ENCODE results near the gene SOAT2.
A peak's percentile ranks its signal among the peaks of the same experiment; 100 is the strongest.

SOAT2 gene, protein sequence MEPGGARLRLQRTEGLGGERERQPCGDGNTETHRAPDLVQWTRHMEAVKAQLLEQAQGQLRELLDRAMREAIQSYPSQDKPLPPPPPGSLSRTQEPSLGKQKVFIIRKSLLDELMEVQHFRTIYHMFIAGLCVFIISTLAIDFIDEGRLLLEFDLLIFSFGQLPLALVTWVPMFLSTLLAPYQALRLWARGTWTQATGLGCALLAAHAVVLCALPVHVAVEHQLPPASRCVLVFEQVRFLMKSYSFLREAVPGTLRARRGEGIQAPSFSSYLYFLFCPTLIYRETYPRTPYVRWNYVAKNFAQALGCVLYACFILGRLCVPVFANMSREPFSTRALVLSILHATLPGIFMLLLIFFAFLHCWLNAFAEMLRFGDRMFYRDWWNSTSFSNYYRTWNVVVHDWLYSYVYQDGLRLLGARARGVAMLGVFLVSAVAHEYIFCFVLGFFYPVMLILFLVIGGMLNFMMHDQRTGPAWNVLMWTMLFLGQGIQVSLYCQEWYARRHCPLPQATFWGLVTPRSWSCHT

DNA sequence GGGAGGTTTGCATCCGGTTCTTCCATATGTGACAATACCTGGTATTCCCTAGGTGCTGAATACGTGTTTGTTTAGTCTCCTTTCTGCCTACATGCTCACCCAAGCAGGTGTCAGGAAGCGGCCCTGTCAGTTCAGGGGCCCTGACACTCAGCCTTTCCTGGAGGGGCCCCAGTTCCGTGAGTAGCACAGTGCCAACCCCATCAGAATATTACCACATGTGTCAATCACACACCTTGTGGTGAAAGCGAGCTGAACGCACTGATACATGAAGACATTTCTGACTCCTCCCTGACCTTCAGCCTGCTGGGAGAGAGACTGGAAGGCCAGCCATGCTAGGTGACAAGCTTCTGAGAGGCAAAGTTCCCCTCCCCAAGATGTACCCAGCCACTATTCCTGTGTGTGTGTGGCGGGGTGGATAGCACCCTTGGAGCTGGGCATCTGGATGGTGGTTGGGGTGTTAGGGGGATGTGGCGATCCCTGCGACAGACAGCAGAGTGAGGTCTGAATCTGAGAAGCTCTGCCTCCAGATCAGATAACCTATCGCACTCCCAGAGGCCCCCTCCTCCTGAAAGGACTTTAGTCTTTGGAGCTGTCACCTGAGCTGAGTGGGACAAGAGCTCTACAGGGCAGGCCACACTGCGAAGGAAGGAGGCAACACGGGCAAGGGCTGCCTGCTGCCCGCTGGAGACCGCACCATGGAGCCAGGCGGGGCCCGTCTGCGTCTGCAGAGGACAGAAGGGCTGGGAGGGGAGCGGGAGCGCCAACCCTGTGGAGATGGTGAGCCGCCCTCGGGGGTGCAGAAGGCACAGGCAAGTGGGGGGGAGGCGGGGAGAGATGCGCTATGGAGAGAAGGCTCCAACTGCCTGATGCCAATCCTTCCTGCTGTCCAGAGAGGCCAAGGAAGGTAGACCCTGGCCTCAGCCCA is at the start of gene SOAT2:
Gene SOAT2 (plus strand): TSS at position 604 of the 925 bp plus-strand sequence. CDS start 92 bp downstream, at position 696.
- DNase-seq = no peak

DNA sequence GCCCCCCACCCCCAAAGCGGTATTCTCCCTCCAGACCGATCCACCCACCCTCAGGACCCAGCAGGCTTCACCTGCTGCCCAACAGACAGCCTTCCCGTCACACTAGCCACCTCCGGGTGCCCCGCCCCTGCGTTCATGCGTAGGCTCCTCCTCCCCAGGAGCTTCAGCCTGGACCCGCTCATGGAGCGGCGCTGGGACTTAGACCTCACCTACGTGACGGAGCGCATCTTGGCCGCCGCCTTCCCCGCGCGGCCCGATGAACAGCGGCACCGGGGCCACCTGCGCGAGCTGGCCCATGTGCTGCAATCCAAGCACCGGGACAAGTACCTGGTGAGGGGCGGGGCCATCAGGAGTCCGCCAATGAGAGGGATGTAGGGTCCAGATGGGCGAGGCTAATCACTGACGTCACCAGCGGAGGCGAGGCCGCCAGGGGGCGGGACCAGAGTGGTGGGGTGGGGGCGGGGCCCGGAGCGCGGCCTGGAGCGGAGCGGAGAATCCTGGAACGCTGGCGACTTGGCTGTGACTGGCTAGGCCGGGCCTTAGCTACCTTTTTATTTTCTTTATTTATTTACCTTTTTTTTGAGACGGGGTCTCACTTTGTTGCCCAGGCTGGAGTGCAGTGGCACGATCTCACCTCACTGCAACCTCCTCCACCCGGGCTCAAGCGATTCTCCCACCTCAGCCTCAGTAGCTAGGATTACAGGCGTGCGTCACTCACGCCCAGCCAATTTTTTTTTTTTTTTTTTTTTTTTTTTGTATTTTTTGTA is 49.0 kb upstream of the SOAT2 start:
- DNase-seq = peak; percentile 90 to 93

DNA sequence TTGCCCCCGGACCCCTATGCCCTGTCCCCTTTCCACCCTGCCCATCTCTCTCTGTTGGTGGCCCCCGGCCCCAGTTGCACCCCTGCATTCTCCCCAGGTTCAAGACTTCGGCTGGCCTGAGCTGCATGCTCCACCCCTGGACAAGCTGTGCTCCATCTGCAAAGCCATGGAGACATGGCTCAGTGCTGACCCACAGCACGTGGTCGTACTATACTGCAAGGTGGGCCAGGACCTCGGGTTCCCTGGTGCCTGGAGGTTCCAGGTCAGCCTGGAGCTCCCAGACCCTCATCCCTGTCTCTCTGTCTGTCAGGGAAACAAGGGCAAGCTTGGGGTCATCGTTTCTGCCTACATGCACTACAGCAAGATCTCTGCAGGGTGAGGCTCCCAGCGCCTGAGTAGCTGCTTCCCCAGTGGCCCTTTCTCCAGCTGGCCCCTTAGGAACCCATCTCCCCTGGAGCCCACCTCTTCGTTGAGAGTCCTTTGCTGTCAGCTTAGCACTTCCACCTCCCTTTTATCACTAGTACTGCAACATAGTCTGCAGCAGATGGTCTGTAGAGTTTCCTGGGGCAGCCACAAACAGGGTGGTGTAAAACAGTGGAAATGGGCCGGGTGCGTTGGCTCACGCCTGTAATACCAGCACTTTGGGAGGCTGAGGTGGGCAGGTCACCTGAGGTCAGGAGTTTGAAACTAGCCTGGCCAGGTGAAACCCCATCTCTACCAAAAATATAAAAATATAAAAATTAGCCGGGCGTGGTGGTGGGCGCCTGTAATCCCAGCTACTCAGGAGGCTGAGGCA is 47.6 kb upstream of the SOAT2 start:
- DNase-seq = no peak

DNA sequence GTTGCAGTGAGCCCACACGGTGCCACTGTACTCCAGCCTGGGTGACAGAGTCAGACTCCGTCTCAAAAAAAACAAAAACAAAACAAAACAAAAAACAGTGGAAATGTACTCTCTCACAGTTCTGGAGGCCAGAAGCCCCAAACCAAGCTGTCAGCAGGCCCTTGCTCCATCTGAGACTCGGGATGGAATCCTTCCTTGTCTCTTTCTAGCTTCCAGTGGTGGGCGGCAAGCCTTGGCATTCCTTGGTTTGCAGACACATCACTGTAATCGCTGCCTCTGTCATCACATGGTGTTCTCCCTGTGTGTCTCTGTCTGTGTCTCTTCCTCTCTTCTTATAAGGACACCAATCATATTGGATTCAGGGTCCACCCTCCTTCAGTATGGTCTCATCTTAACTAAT is 47.0 kb upstream of the SOAT2 start:
- no peak for DNase-seq

DNA sequence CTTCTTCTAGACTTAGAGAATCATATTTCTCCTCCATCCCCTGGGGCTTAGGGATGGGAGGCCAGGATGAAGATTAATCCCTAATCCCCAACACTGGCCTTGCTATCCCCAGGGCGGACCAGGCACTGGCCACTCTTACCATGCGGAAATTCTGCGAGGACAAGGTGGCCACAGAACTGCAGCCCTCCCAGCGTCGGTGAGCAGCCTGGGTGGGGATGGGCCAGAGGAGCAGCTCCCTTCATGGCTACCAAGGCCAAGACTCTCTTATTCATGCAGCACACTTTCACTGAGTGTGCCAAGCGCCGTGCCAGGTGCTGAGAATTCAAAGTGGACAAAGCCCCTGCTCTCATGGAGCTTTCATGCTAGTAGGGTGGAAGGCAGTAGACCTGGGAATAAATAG is 46.4 kb upstream of the SOAT2 start:
- no peak for DNase-seq

DNA sequence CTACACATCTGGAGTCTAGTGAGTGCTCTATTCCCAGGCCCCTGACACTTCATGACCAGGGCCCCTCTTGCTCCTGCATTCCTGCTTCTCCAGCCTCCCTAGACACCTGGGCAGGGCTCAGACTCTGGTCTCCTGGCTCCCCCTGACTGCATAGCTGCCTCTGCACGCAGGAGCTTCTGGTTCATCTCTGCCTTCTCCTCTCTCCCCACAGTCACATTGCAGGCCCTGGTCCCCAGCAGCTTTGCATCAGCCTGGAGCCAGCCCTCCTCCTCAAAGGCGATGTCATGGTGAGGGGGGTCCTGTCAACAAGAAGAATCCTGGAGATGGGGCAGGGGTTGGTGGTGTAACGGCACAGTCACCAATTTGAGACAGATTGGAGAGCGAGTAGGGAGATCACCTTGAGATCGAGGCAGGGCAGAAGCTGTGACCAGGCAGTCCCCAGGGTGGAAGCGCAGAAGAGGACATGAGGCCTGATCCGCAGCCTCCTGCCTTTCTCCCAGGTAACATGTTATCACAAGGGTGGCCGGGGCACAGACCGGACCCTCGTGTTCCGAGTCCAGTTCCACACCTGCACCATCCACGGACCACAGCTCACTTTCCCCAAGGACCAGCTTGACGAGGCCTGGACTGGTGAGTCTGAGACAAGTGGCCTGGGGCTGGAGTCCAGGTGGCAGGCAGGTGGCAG is 45.3 kb upstream of the SOAT2 start:
- no peak for DNase-seq

DNA sequence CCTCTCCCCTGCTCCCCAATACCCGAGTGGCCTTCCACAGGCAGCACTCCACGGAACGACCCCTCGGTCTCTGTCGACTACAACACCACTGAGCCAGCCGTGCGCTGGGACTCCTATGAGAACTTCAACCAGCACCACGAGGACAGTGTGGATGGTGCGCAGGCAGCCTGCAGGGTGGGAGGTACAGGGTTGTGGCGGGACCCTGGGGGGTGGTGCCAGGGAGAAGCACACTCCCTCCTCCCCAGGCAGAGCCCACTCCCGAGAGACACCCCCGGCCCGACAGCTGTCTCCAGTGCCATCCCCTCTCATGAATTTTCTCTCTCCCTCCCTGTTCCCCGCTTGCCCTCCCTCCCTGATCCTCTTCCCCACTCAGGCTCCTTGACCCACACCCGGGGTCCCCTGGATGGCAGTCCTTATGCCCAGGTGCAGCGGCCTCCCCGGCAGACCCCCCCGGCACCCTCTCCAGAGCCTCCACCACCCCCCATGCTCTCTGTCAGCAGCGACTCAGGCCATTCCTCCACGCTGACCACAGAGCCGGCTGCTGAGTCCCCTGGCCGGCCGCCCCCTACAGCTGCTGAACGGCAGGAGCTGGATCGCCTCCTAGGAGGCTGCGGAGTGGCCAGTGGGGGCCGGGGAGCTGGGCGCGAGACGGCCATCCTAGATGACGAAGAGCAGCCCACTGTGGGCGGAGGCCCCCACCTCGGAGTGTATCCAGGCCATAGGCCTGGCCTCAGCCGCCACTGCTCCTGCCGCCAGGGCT is 44.4 kb upstream of the SOAT2 start:
- DNase-seq = no peak

DNA sequence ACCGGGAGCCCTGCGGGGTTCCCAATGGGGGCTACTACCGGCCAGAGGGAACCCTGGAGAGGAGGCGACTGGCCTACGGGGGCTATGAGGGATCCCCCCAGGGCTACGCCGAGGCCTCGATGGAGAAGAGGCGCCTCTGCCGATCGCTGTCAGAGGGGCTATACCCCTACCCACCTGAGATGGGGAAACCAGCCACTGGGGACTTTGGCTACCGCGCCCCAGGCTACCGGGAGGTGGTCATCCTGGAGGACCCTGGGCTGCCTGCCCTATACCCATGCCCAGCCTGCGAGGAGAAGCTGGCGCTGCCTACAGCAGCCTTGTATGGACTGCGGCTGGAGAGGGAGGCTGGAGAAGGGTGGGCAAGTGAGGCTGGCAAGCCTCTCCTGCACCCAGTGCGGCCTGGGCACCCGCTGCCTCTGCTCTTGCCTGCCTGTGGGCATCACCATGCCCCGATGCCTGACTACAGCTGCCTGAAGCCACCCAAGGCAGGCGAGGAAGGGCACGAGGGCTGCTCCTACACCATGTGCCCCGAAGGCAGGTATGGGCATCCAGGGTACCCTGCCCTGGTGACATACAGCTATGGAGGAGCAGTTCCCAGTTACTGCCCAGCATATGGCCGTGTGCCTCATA is 43.7 kb upstream of the SOAT2 start:
- no peak for DNase-seq

DNA sequence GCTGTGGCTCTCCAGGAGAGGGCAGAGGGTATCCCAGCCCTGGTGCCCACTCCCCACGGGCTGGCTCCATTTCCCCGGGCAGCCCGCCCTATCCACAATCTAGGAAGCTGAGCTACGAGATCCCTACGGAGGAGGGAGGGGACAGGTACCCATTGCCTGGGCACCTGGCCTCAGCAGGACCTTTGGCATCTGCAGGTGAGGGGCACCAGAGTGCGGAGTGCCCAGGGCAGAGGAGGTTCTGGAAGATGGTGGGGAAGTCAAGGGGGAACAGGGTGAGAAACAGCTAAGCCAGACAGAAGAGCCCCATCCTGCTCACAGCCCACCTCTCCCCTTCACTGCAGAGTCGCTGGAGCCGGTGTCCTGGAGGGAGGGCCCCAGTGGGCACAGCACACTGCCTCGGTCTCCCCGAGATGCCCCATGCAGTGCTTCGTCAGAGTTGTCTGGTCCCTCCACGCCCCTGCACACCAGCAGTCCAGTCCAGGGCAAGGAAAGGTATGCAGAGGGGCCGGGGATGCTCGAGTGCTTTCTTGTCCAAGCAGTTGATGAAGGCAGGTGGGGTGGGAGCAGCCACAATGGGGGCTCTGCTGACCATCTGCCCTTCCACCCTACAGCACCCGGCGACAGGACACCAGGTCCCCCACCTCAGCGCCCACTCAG is 43.1 kb upstream of the SOAT2 start:
- DNase-seq = no peak

DNA sequence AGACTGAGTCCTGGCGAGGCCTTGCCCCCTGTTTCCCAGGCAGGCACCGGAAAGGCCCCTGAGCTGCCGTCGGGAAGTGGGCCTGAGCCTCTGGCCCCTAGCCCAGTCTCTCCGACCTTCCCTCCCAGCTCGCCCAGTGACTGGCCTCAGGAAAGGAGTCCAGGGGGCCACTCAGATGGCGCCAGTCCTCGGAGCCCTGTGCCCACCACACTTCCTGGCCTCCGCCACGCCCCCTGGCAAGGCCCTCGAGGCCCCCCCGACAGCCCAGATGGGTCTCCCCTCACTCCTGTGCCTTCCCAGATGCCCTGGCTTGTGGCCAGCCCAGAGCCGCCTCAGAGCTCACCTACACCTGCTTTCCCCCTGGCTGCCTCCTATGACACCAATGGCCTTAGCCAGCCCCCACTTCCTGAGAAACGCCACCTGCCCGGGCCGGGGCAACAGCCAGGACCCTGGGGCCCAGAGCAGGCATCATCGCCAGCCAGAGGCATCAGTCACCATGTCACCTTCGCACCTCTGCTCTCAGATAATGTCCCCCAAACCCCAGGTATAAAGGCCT is 42.5 kb upstream of the SOAT2 start:
- DNase-seq = no peak

DNA sequence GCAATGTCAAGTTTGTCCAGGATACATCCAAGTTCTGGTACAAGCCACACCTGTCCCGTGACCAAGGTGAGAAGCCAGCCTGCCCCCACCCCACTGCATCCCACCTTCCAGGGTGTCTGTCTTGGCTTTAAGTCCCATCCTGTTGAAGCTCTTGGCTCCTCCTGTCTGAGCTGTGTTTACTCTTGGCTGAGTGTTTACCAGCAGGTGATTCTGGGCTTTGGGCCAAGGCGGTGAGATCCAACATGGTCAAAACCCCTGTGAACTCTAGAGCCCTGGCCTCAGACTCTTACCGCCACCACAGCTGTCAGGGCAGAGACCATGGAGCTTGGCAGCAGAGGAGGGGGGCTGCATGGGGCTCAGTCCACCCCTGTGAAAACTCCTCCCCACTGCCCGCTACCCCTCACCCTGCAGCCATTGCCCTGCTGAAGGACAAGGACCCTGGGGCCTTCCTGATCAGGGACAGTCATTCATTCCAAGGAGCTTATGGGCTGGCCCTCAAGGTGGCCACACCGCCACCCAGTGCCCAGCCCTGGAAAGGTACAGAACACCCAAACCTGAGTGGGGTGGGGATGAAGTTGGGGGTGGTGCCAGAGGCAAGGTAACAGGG is 41.8 kb upstream of the SOAT2 start:
- no peak for DNase-seq

DNA sequence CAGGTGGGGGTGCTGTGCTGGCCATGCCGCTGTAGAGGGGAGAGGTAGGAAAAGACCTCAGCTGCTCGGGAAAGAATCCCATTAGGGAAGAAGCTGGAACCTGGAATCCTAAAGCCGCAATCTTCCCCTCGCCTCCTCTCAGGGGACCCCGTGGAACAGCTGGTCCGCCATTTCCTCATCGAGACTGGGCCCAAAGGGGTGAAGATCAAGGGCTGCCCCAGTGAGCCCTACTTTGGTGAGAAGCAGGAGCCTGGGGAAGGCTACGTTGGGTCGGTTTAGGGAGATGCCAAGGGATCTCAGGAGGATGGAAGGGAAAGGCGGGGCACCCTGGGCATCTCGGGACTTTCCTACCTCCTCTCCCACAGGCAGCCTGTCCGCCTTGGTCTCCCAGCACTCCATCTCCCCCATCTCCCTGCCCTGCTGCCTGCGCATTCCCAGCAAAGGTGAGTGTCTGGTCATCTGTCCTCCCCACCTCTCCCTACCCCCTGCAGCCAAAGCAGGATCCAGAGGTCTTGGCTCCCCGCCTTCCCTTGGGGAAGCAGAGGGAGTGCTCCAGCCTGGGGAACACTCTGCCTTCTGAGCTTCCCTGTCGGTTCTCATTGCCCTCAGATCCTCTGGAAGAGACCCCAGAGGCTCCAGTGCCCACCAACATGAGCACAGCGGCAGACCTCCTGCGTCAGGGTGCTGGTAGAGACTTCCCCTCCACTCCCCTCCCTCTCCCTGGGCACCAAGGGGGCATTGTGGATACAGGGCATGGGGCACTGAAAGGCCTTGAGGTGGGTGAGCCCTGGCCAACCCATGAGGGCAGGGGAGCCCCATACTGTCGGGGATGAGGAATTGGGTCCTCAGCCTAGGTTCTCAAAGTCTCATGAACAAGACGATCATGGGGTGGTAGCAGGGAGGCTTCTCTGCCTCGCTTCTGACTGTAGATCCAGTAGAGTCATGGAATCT is 41.0 kb upstream of the SOAT2 start:
- DNase-seq = no peak

DNA sequence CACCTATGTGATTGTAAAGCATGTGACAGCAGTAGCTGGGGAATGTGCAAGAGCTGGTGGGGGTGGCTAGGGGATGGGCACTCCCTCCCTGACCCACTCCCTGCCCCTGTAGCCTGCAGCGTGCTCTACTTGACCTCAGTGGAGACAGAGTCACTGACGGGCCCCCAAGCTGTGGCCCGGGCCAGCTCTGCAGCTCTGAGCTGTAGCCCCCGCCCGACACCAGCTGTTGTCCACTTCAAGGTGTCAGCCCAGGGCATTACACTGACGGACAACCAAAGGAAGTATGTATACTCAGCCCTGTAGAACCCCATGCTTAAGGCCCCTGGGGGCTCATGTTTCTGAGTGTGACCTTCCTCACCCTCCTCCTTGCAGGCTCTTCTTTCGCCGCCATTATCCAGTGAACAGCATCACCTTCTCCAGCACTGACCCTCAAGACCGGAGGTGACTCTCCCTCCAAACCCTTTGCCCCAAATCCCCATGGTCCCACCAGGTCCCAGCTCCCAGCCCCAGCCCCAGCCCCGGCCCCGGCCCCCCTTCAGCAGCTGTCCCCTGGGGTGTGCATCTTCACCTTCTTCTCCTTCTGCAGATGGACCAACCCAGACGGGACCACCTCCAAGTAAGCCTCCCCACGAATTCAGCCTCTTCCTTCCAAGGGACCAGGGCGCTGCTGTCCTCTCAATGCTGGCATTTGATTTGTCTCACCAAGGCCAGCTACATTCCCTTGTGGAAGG is 40.1 kb upstream of the SOAT2 start:
- no peak for DNase-seq

DNA sequence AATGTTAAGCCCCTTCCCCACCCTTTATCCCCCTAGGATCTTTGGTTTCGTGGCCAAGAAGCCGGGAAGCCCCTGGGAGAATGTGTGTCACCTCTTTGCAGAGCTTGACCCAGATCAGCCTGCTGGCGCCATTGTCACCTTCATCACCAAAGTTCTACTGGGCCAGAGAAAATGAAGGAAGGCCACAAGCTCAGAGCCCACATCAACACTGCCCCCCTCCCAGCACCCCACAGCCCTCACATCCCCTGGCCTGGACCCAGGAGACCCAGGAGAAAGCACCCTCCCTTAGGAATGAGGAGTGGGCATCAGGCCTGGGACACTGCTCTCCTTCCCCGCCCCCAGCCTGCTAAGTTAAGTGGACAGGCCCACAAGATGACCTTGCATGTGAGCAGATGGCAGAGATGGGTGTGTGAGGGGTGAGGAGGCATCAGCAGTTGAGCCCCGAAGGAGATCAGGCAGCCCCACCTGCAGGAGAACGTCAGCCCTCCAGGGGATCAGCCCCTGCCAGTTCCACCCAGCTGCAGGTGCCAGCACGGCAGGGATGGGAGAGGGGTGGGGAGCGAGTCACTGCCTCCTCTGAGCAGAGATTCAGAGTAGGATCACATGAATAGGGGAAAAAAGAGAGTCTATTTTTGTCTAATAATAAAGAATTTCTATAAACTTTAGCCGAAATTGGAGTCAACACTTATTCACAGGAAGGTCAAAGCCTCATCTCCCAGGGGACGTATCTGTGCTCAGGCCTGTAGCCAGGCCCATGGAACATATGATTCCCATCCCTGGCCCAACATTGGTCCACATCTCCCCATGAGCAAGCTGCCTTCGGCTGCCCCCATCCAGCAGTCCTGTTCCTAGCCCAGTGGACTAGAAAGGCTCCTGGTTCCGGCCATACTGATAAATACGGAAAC is 39.3 kb upstream of the SOAT2 start:
- DNase-seq = no peak

DNA sequence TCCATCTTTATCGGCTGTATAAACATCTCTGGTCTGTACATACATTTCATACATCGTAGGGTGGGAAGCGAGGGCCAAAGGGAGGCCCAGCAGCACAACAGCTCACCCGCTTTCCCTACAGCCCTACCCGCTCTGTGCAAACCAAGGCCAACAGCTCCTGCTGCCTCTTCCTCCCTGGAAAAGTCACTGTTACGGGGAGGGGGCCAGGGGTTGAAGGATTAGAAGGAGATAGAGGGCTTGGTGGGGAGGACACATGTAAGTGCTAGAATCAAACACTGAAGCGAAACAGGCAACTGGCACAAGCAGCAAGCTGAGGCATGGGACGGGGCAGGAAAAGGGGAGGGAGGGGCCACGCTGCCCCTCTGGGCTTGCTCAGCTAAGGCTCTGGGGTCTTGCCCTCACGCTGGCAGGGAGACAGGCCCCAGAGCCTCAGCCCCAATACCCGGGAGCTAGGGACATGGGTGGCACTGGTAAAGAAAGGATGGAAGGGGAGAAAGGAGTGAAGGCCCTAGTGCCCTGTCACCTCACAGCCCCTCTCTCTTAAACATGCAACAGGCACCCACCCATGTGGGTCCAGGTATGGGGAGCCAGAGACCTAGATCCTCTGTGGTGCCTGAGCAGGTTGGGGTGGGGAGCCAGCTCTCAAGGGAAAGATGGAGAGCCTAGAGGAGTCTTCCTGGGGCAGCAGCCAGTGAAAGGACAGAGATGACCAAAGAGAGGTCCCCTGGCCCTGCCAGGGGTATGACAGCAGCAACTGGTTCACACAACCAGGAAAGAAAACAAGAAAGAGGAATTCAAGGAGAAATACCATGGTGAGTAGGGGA is 38.5 kb upstream of the SOAT2 start:
- no peak for DNase-seq
